ENCODE data around the gene MAP2K3.
"Not testable (repeated sequence)": the region's sequence is repeated elsewhere in the genome, so short reads cannot be mapped to it uniquely, and the experiment has no call there.

MAP2K3 gene

DNA sequence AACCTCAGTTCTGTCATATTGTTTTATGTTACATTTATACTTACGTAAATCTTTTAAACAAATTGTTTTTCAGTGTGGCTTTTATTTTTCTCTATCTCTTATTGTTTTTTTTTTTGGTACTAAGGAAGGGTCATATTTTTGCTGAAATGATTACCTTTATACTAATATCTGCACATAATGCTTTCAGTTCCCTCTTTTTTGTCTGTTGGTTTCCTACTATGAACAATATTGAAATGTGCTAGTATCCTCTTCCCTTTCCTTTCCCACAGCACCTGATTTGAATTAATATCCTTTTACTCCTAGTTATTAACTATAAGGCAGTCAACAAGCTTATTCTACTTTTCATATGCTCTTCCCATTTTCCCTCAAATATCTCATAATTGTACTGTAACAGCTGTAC, 43.4 kb downstream of the MAP2K3 start:
- DNase-seq (ENCODE audit: low spot score), result not testable (repeated sequence)

DNA sequence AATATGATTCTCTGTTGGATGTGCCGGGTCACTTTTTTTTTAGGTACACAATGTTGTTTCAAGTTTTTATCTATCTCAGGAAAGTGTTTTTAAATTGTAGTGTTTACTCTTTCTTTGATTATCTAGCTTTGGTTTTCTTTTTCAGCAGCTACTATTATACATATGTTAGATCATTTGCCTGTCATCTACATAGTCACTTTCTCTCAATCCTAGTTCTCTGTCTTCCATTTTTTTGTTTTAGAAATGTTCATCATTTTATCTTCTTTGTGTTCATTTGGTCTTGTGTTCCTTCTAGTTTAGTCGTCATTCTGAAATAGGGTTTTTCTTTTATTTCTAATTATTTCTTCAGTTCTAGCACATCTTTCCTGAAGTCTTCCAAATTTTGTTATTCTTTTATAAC, 44.3 kb downstream of the MAP2K3 start:
- DNase-seq (ENCODE audit: low spot score), result not testable (repeated sequence)

DNA sequence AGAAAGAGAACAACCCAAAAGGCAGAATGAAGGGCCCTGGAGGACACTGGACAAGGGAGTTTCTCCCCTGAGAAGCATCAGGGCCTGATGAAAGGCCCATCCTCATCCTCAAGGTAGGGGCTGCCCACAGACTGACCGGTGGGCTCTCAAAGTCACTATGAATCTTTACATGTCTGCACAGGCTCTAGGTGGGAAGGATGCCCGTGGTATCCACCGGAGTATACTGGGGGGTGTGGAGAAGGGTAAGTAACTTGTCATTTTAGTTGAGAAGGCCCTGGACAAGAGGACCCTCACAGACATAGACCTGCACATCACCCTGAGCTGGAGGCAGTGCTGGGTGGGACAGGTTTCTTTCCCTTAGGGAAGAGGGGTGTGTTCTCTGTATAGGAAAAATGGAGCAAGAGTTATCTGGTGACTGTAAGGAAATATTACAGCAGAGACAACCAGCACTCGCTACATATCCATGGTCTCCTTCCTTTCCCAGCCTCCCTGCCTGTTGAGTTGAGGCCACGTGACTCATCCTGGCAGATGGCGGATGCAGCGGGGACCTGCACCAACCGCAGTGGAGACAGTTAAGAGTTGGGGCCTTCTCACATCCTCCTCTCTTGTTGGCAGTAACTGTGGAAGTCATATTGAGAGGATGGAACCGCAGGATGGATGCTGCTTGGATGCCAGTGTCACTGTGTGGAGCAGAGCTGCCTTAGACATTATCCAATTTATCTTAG, 46.1 kb downstream of the MAP2K3 start:
- DNase-seq (ENCODE audit: low spot score), result no peak

DNA sequence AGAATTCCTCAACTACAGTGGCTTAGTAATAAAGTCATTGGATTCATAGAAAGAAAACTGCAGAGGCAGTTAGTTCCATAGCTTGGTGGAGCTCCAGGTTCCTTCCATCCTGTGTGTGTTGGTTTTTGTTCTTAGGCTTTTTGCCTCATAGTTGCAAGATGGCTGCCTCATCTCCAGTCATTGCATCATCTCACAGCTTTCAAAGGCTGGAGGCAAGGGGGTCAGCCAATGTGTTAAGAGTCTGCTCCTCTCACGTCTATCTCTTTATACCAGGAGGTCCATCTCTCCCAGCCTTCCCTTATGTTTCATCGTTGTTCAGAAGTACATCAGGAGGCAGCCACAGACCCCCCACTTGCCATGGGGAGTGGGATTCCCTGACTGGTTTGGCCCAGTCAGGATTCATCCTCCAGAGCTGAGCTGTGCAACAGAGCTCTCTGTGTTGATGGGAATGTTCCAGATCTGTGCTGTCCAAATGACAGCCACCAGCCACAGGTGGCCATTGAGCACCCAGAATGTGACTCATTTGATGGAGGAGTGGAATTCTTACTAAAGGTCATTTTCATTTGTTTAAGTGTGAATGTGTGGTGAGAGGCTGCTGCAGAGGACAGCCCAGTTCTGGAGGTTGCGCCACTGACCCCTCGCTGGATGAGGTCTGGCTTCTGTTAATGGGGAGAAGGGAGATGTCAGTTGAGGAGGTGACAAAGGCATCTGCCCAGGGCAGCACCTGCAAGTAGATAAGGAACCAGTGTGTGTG, 52.2 kb downstream of the MAP2K3 start:
- DNase-seq (ENCODE audit: low spot score), result not testable (repeated sequence)

DNA sequence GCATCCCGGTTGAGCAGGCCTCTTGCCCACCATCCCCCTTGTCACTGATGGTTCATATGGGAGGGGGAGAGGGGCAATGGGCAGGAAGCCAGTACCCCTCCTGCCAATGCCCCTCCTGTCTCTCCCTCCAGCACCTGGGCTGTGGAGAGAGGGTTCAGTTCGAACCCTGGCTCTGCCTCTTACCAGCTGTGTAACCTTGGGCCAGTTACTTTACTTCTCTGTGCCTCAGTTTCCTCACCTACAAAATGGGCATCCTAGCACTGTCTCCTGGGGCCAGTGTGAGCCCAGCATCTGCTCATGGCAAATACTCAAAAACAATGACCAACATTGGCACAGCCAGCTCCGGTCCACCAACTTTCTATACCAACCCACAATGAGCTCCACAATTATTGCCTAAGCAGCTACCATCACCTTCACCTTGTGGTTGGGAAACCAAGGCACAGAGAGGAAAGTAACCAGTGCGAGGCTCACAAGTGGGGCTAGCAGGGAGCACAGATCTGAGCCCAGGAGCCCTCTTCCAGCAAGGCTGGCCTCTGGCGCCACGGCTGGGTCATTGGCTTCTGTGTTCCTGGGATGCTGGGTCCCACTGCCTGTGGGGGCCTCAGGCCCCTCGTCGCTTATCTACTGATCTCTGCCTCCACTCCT, 53.6 kb downstream of the MAP2K3 start:
- not testable (repeated sequence) for DNase-seq (ENCODE audit: low spot score)

DNA sequence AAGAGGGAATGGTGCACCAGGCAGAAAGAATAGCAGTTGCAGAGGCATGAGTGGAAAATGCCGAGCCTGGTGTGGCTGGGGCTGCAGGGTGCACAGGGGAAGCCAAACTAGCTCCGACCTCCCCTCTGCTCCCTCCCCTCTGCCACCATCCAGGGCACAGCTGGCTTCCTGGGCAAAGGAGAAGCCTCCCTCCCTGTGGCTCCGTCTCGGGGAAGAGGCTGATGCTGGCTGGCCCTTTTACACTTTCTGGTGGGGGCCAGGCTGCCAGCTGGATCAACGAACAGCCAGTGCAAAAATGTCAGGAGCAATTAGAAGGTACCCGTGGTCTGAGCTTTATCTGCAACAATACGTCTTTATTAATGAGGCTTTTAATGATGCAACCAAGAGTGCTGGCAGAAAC, 54.5 kb downstream of the MAP2K3 start:
- no peak for DNase-seq (ENCODE audit: low spot score)

DNA sequence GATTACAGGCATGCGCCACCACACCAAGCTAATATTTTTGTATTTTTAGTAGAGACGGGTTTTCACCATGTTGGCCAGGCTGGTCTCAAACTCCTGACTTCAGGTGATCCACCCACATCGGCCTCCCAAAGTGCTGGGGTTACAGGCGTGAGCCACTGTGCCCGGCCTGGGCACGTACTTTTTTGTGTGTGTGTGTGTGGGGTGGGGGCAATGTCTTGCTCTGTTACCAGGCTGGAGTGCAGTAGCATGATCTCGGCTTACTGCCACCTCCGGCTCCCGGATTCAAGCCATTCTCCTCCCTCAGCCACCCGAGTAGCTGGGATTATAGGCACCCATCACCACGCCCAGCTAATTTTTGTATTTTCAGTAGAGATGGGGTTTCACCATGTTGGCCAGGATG, 55.1 kb downstream of the MAP2K3 start:
- DNase-seq (ENCODE audit: low spot score), result not testable (repeated sequence)

DNA sequence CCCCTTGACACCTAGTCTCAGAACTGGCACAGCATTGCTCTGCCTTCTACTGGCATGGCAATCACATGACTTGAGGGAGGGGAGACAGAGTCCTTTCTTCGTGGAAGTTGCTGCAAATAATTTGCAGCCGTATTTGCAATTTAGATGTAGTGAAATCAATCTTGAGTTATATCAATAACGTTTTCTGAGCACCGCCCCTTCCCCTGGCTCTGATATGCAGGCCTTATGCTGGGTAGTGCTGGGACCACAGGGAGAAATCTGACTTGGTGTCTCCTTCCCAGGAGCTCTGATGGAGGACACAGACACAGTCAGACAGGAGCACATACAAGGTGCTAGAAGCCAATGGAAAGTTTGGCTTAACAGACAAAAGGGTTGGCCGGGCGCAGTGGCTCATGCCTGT, 55.9 kb downstream of the MAP2K3 start:
- not testable (repeated sequence) for DNase-seq (ENCODE audit: low spot score)

DNA sequence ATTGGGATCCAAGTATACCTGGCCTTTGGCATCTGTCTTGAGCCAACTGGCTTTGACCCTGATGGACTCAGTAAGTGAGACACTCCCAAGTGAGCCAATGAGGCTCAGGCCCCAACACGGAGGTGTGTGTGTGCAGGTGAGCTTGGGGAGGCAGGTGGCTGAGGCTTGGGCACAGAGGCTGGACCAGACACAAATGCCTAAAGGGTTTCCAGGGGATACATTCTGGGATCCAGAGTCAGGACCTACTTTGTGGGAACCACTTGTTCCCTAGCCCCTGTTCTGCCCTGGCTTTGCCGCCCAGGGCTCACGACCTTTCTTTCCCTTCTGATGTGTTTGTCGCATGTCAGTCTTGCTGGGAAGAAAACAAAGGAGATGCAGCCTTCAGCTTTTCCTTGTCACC, 56.8 kb downstream of the MAP2K3 start:
- not testable (repeated sequence) for DNase-seq (ENCODE audit: low spot score)

DNA sequence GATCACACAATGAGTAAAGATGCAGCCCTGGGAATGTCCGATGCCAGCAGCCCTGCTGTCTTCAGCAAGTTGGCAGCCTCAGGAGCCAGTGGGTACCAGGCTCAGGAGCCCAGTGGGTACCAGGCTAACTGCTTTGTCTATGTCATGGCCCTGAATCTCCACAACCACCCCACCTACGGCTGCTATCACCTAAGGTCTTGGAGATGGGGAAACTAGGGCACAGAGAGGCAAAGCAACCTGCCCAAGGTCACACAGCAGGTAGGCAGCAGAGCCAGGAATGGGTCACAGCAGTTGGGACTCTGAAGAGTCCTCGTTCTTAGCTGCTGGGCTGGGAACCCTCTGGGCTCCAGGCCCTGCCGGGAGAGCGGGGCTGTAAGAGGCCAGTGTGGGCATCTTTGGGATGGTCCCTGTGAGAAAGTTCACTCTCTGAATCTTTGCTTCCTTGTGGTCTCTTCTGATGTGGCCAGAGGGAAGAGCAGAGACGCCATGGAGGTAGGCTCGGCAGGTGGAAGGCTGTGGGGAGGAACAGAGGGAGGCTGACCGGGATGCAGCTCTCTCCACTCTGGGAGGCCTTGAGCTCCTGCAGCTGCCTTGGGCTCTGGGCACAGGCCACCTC, 57.5 kb downstream of the MAP2K3 start:
- not testable (repeated sequence) for DNase-seq (ENCODE audit: low spot score)

DNA sequence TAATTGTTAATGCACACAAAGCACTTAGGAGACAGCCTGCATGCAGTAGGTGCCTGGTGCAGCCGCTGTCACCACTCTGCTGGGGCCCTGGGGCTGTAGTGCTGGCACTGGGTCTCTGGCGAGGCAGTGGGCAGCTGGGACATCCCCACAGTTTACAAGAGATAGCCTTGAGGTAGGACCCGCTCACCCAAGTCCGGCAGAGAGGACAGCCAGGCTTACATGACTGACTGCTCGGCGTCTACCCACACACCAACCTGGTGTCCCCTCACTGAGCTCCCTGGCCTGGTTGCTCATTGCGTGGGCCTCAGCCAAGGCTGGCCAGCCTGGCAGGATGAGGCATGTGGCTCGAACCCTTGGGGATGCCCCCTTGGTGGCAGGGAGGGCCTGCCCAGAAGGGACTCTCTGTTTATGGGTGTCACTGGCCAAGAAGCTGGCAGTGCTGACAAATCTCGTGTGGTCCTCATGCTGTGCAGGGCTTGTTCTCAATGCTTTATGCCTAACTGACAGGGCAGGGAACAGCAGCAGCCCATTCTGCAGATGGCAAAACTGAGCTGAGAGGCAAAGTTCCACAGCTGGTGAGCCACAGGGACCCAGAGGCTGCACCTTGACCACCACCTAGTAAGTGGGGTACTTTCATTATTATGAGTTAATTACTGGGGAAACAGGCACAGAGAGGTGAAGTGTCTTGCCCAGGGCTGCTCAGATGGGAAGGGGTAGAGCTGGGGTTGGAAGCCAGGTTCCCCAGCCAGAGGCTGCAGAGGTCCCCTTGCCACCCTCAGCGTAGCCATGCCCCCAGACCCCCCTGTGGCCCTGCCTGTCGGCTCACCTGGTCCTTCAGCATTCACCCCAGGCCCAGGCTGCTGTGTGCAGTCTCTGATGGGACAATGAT, 58.8 kb downstream of the MAP2K3 start:
- not testable (repeated sequence) for DNase-seq (ENCODE audit: low spot score)

DNA sequence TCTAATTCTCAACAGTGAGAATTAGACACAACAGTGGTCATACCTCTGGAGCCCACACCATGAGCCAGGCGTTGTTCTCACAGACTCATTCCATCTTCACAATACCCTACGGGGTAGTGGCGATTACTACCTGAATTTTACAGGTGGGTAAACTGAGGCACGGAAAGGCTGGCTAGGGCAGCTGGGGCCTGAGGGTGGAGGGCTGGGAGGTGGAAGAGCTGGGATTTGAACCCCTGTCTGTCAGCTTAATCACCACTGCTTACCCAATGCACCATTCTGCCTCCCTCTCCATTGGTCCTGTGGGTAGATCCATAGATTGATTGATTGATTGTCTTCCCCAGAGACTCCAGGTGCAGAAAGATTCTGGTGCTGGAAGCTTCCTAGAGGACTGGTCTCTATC, 60.3 kb downstream of the MAP2K3 start:
- not testable (repeated sequence) for DNase-seq (ENCODE audit: low spot score)

DNA sequence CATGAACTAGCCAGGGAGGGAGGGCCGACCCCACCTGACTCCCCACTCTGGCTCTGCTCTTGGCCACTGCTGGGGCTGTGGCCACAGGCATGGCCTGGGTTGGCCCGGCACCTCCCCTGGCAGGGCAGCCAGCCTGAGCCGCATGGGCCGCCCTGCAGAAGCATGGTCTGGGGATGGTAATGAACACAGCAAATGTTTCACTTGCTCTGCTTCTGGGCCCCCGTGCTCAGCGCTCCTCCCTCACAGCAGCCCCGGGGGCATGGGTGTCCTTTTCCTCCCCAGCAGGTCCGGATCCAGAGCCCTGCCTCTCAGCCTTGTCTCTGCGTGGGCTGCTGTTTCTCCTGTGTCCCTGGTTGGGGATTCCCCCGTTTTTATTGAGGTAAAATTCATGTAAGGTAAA, 60.7 kb downstream of the MAP2K3 start:
- DNase-seq (ENCODE audit: low spot score), result no peak

DNA sequence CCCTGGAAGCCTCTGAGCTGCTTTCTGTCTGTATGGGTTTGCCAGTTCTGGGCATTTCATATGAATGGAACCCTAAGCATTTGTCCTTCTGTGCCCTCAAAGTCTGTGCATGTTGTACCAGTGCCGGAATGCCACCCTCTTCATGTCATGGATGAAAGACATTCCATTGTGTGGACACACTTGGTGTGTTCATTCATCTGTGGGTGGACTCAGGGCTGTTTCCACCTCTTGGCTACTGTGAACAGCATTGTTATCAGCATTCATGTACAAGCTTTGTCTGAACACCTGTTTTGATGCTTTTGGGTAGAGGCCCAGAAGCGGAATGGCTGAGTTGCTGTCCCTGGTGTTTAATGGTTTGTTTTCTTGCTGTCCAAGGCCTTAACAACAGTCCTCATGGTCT, 61.6 kb downstream of the MAP2K3 start:
- DNase-seq (ENCODE audit: low spot score), result not testable (repeated sequence)

DNA sequence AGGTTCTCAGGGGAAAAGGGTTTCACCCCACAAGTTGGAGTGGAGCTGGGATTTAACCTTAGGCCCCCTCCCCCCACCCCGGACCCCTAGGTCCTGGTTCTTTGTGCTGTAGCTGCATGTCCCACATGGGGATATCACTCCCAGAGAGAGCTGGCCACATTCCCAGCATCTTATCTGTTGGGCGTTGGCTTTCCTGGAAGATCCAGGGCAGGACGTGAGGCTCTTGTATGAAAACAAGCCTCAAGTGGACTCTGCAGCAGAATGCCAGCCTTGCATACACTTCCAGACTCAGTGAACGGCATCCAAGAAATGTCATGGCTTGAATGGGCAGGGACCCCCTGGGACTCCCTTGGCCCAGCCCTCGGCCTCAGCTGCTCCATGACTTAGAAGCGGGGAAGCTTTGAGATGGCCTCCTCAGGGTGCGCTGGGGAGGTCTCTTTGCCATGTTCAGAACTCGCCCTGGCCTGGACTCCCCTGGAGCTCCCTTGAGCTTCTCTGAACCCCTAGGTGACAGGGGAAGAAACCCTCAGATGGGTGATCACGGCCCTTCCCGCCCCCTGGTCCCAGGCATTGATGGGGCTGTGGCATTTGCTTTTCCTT, 62.2 kb downstream of the MAP2K3 start:
- not testable (repeated sequence) for DNase-seq (ENCODE audit: low spot score)

DNA sequence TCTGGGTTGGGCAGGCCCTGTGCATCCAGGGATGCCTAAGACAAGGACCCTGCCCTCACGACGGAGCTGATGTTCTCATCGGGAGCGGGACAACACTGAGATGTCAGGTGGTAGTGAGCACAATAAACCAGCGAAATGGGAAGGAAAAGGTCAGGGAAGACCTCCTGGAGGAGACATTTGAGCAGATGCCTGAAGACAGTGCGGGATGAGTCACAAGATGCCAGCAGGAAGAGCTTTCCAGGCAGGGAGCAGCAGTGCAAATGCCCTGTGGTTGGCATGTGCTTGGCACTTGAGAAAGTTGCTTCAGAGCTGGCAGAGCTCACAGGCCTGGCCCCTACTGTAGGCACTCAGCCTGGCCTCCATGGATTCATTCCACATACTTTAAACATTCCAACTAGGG, 63.1 kb downstream of the MAP2K3 start:
- DNase-seq (ENCODE audit: low spot score), result not testable (repeated sequence)

DNA sequence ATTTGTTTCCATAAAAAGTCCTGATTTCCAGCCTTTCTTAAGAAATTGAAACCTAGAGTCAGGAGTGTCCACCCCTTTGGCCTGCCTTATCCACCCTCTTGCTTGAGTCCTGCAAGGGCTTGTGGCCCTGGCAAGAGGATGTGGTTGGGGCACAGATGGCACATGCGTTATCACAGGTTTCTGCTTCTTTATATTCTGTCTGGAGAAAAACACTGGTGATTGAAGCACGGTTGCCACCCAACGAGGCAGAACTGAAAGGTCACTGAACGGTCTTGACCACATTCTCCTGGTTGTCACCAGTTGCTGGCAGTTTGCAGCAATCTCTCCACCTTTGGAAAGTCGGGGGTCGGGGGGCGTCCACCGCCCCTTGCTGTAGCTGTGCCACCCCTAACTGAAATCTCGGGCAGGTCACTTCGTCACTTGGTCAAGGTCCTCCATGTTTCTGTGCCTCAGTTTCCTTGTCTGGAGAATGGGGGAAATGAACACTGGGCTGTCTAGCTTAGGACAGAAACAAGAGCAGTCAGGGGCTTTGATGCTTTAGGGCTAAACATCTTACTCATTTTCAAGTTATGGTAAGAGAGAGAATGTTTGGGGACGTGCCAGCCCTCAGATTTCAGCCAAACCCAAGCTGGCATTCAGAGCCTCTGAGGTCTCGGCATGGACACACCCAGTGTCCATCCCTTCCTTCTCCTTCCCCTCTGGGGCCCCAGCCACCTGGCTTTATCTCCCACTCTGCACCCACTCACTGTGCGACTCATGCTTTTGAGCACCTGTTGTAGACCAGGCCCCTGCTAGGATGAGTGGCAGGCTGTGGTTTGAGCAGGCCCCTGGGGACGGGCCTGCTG, 63.8 kb downstream of the MAP2K3 start:
- DNase-seq (ENCODE audit: low spot score), result not testable (repeated sequence)

DNA sequence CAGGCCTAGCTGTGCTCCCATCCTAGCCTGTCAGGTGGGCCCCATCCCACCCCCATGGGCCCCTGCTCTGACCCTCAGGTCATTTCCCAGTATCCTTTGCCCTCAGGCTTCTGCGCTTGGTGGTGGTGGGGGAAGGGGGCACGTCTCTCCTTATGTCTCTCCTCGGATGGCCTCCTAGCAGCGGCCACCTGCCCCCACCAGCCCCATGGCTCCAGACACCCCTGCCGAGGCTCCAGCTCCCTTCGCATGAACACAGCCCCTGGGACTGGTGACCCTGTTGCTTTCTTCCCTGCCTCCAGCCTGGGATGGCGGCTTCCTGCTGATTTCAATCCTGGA, 64.4 kb downstream of the MAP2K3 start:
- DNase-seq (ENCODE audit: low spot score), result not testable (repeated sequence)

DNA sequence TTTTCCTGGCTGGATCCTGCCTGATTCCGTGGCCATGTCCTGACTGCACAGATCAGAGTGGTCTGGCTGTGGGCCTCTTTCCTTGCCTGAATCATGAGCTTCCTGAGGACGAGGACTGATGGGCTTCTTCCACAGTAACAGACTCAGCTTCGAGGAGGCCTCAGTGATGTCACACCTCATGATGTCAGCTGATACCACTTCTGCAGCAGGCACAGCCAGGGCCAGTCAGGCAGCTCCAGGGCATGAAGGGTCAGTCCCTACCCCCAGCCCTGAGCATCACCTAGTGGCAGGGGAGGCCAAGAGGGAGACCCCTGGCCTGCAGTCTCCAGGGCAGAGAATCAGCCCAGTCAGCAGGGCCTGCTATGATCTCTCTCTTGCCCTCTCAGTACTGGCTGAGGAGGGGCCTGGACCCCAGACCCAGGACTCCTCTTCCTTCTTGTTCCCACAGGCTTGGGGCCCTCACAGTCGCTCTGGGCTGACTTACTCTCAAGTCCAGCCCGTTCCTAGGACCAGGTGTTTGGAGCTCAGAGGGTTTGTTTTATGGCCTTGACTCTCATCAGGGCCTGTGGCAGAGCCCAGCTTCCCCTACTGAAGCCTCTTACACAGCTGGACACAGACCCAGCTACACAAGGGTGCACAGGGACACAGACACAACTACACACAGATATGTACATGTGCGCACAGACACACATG, 65.0 kb downstream of the MAP2K3 start:
- DNase-seq (ENCODE audit: low spot score), result not testable (repeated sequence)

DNA sequence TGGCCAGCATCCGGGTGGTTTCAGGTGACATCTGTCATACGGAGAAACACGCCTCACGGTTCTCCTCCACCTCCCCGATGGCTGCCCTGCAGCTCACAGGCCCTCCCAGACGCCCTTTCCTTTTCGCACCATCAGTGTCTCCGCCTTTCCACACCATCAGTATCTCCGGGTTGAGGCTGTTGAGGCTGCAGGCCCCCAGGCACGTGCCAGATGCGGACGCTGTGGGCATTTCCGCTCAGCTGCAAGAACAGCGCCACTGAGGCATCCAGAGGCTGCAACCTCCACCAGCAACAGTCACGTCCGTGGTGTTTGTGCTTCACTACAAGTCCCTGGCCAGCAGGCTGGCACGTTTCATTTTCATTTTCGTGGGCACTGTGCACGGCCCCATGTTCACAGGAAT, 66.0 kb downstream of the MAP2K3 start:
- not testable (repeated sequence) for DNase-seq (ENCODE audit: low spot score)

Measured in activated CD4-positive, alpha-beta T cell treated with anti-CD3 and anti-CD28 coated beads, Interleukin-2, Interleukin-4, amounts not matched to agents 100 ng/mL and 50 ng/mL, durations not matched to agents 16 hours and 8 hours (primary cell).